Right renal cortex interstitium (tissue), 3 donors: ENCODE results near the gene PPP2R5C. TPM values are rescaled to one million over a fixed set of nuclear protein-coding genes. Genes with fewer than 3 reads are reported as not detected.

Source experiments
- polyA plus RNA-seq, 3 donors: library from polyadenylated mRNA; unstranded; fragments of 120-200 nt; gene quantifications; one replicate each; pipeline ENCODE4 v1.2.1, GENCODE V29; 2013; ENCODE audit not compliant: insufficient read length in 3 of 3

PPP2R5C gene
- polyA plus RNA-seq, 3 donors = 105 to 114 (median 106) TPM

Other genes starting within 250 kb of the PPP2R5C start
- under 1 TPM; 0.11 to 0.35 (median 0.20) TPM for gene DIO3, start 200.2 kb upstream of the PPP2R5C start, polyA plus RNA-seq
- 100 to 1,000 TPM; 324 to 350 (median 327) TPM for gene DYNC1H1, start 202.9 kb downstream of the PPP2R5C start, polyA plus RNA-seq